IPS-15b (cell line): ENCODE measurements around the gene FHIP1B.
A peak's percentile ranks its signal among the peaks of the same experiment; 100 is the strongest.
"Not testable (repeated sequence)": the region's sequence is repeated elsewhere in the genome, so short reads cannot be mapped to it uniquely, and the experiment has no call there.

Experiments used
- H3K27me3 ChIP-seq: one replicate; pipeline ENCODE4 v1.6.1; 2013; ENCODE audit warnings: low read length; ENCODE audit not compliant: control insufficient read depth, insufficient read depth
- H3K36me3 ChIP-seq: one replicate; pipeline ENCODE4 v1.6.1; 2013; ENCODE audit warnings: low read length; ENCODE audit not compliant: control insufficient read depth, insufficient read depth
- H3K4me1 ChIP-seq: one replicate; pipeline ENCODE4 v1.6.1; 2013; ENCODE audit warnings: mild to moderate bottlenecking, low read length; ENCODE audit not compliant: control insufficient read depth, insufficient read depth
- H3K4me3 ChIP-seq: one replicate; pipeline ENCODE4 v1.5.1; 2013; ENCODE audit warnings: low read depth, low read length
- H3K9ac ChIP-seq: one replicate; pipeline ENCODE4 v1.6.1; 2013; ENCODE audit warnings: low read depth, mild to moderate bottlenecking, low read length
- H3K9me3 ChIP-seq: one replicate; pipeline ENCODE4 v1.6.1; 2013; ENCODE audit warnings: mild to moderate bottlenecking, low read length; ENCODE audit not compliant: control insufficient read depth, insufficient read depth

Gene FHIP1B

DNA sequence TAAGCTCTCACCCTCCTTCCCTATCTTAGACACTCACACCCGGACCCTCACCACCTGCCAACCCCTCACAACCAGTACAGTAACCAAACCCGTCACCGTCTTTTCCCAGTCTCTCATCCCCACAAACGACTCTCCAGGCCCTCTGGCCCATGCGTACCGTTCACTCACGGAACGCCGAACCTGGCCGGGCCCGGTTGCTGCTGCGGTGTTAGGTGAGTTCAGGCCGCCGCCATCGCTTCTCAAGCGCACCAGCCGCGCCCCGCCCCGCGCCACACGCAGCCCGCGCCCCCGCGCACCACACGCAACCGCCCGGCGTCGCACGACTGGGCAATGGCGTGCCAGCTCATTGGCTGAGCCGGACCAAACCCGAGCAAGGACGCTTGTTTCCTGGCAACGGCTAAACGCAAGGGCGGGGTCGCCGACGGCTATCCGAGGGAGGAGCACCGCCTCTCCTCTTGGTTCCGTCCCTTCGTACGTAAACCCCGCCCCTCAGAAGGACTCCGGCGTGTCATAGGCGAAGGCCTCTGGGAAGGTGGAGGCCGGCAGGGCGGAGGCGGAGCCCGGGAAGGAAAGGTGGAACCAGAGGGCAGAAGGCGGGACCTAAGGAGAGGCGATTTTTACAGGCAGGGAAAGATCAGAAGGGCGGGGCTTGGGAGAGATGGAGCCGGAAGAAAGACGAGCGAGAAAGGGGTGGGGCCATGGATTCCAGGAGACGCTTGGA lies at the start of gene FHIP1B:
Gene FHIP1B, minus strand, starts transcription at position 250 of the 721 bp plus-strand sequence. CDS start 10,120 bp downstream, outside the sequence.
- no peaks in the 10 kb centered on the region for H3K9me3 ChIP-seq
- no peaks in the 10 kb centered on the region for H3K4me1 ChIP-seq
- peaks cover 3% of the 10 kb centered on the region for H3K27me3 ChIP-seq
- H3K36me3 ChIP-seq = no peaks in the 10 kb centered on the region
- H3K4me3 ChIP-seq = peak within 1 kb of the TSS; percentile 94
- H3K9ac ChIP-seq = peak within 1 kb of the TSS; percentile 87

GRCh38 chr11:6283453-6284023 lies 49.1 kb upstream of the FHIP1B start:
- peaks cover 94% of the 10 kb centered on the region for H3K27me3 ChIP-seq
- peaks cover 11% of the 10 kb centered on the region for H3K4me1 ChIP-seq
- H3K9me3 ChIP-seq = no peaks in the 10 kb centered on the region
- H3K9ac ChIP-seq = no peak overlapping the region
- H3K36me3 ChIP-seq = no peaks in the 10 kb centered on the region
- H3K4me3 ChIP-seq = no peak overlapping the region

DNA sequence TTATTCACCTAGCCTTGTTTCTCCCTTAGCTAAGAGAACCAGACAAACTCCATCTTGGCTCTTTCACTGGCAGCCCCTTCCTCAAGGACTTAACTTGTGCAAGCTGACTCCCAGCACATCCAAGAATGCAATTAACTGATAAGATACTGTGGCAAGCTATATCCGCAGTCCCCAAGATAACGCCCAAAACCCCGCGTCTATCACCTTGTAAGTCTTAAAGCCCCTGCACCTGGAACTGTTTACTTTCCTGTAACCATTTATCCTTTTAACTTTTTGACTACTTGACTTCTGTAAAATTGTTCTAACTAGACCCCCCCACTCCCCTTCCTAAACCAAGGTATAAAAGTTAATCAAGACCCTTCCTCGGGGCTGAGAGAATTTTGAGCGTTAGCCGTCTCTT lies 46.4 kb upstream of the FHIP1B start:
- H3K27me3 ChIP-seq = peaks cover 67% of the 10 kb centered on the region
- H3K36me3 ChIP-seq, H3K9ac ChIP-seq, H3K9me3 ChIP-seq, H3K4me3 ChIP-seq: not testable (repeated sequence)
- H3K4me1 ChIP-seq = peaks cover 11% of the 10 kb centered on the region

- H3K9me3 ChIP-seq = no peaks in the 10 kb centered on the region
- no peaks in the 10 kb centered on the region for H3K4me1 ChIP-seq
- no peak overlapping the region for H3K9ac ChIP-seq
- H3K36me3 ChIP-seq = no peaks in the 10 kb centered on the region
- peaks cover 12% of the 10 kb centered on the region for H3K27me3 ChIP-seq
- no peak overlapping the region for H3K4me3 ChIP-seq
These were observed 38.8 kb upstream of the FHIP1B start for GRCh38 chr11:6273188-6273587.

DNA sequence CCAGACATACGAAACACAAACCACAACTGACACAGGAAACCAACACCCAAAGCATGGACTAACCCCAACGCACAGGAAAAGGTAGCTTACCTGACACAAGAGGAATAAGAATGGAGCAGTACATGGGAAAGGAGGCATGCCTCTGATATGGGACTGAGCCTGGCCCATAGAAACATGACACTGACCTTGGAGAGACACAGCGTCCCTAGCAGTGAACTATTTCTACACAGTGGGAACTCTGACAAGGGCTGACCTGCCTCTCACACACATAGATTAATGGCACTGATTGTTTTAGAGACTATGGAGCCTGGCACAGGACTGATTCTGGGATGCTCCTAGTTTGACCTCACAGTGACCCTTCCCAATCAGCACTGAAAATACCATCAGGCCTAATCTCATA lies 37.2 kb upstream of the FHIP1B start:
- H3K9me3 ChIP-seq = no peaks in the 10 kb centered on the region

GRCh38 chr11:6270584-6271246 lies 36.3 kb upstream of the FHIP1B start:
- Histone ChIP-seq H3K36me3 (no peaks in the 10 kb centered on the region), H3K9ac (no peak overlapping the region), H3K4me3 (no peak overlapping the region), H3K9me3 (no peaks in the 10 kb centered on the region), H3K4me1 (no peaks in the 10 kb centered on the region), H3K27me3 (peaks cover 12% of the 10 kb centered on the region)

More for the DNA sequence above, 37.2 kb upstream of the FHIP1B start:
- H3K4me1 ChIP-seq = no peaks in the 10 kb centered on the region
- H3K9ac ChIP-seq = no peak overlapping the region
- H3K36me3 ChIP-seq = no peaks in the 10 kb centered on the region
- no peak overlapping the region for H3K4me3 ChIP-seq
- H3K27me3 ChIP-seq = peaks cover 12% of the 10 kb centered on the region

GRCh38 chr11:6269994-6270393 lies 35.6 kb upstream of the FHIP1B start:
- Histone ChIP-seq H3K4me3 (no peak overlapping the region), H3K9me3 (no peaks in the 10 kb centered on the region), H3K27me3 (peaks cover 12% of the 10 kb centered on the region), H3K36me3 (no peaks in the 10 kb centered on the region), H3K4me1 (no peaks in the 10 kb centered on the region), H3K9ac (no peak overlapping the region)

- Histone ChIP-seq H3K9ac (no peak overlapping the region), H3K4me3 (no peak overlapping the region), H3K36me3 (no peaks in the 10 kb centered on the region), H3K4me1 (no peaks in the 10 kb centered on the region), H3K9me3 (no peaks in the 10 kb centered on the region), H3K27me3 (peaks cover 12% of the 10 kb centered on the region)
These were observed 34.4 kb upstream of the FHIP1B start for GRCh38 chr11:6268820-6269219.

GRCh38 chr11:6263662-6264061 lies 29.2 kb upstream of the FHIP1B start:
- Histone ChIP-seq H3K4me3 (no peak overlapping the region), H3K36me3 (no peaks in the 10 kb centered on the region), H3K9me3 (no peaks in the 10 kb centered on the region), H3K27me3 (peaks cover 31% of the 10 kb centered on the region), H3K4me1 (no peaks in the 10 kb centered on the region), H3K9ac (no peak overlapping the region)

GRCh38 chr11:6260207-6260726 lies 25.8 kb upstream of the FHIP1B start:
- Histone ChIP-seq H3K4me3 (peak overlapping the region; percentile 71), H3K9ac (no peak overlapping the region), H3K27me3 (peaks cover 65% of the 10 kb centered on the region), H3K36me3 (no peaks in the 10 kb centered on the region), H3K4me1 (no peaks in the 10 kb centered on the region), H3K9me3 (no peaks in the 10 kb centered on the region)

DNA sequence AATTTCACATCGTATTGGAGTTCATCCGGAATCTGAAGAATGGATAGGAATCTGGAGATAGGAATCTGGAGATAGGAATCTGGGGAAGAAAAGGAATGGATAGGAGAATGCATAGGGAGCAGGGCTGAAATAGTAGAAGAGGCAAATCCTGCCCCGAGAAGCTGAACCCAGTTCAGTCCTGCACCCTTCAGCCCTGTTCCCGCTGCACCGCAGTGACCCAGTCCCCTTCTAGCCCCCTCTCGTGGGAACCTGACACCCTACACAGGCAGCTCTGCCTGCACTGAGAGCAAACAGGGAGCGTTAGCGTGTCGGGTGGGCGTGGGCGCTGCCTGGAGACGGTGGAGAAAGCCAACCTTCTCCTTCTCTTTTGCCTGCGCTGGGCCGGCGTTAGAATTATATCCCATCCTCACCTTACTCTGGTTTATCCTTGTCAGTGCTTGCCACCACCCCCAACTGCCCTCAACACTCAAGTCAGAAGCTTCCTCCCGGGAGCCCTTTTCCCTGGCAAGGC lies 24.2 kb upstream of the FHIP1B start:
- Histone ChIP-seq H3K9me3 (no peaks in the 10 kb centered on the region), H3K27me3 (peaks cover 71% of the 10 kb centered on the region), H3K4me1 (no peaks in the 10 kb centered on the region), H3K4me3 (peak overlapping the region; percentile 71), H3K36me3 (no peaks in the 10 kb centered on the region), H3K9ac (no peak overlapping the region)
